ENCODE measurements around the gene SH3PXD2A. TPM values are rescaled to one million over a fixed set of nuclear protein-coding genes. Genes with fewer than 3 reads are reported as not detected.

SH3PXD2A gene
- total and polyA plus RNA-seq, 9 of the 15 experiments (the other 6 are each of a cell fraction or from before 2014, with no cell fraction given): 0.41 to 9.3 (median 2.5) TPM

DNA sequence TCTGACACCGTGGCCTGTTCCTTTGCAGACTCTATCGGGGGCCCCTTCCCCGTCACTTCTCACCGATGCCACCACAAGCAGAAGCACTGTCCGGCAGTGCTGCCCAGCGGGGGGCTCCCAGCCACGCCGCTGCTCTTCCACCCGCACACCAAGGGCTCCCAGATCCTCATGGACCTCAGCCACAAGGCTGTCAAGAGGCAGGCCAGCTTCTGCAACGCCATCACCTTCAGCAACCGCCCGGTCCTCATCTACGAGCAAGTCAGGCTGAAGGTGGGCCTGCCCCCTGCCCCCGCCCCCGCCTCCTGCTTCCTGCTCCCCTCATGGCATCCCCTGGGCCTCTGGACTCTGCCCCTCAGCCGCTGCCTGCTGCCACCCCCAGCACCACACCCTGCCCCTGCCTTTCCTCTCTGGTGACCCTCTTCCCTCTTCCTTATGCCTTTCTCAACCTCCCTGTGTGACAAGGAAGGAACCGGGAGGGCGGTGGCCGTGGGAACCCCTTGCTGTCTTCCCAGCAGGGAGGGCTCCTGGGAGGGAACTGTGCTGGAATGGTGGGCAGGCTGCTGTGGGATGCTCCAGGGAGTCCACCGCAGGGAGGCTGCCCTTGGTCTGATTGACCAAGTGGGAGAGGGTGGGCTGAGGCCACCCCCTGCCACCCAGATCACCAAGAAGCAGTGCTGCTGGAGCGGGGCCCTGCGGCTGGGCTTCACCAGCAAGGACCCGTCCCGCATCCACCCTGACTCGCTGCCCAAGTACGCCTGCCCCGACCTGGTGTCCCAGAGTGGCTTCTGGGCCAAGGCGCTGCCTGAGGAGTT is 284.3 kb downstream of the SH3PXD2A start:
- Histone ChIP-seq H3K4me1 (replicated peaks in 1 of 2; ENCODE audit: control insufficient read depth in 2 of 2, insufficient read depth in 2 of 2, low read length in 2 of 2) (peaks cover 4 to 18% of the 10 kb centered on the region in 2 experiments; a peak in 4 of 5 replicates), H3K79me2 (ENCODE audit: control insufficient read depth, insufficient read depth, low read length) (no peaks in the 10 kb centered on the region), H3K36me3 (ENCODE audit: control insufficient read depth, insufficient read depth, low read length) (no peaks in the 10 kb centered on the region), H3K27ac (ENCODE audit: extremely low read depth, low read depth, low read length) (no peak overlapping the region), H3K27me3 (ENCODE audit: control insufficient read depth in 2 of 2, insufficient read depth in 2 of 2, low read length in 2 of 2) (peaks cover 0 to 16% of the 10 kb centered on the region in 2 experiments; a peak in 2 of 5 replicates), H3K9me3 (replicated peaks; ENCODE audit: control insufficient read depth, insufficient read depth, low read depth, low read length) (no peaks in the 10 kb centered on the region), H4K20me1 (replicated peaks; ENCODE audit: control insufficient read depth, insufficient read depth, low read length) (no peaks in the 10 kb centered on the region; the same call in 1 of the 2 replicates), H3K9ac (ENCODE audit: insufficient read depth in 1 of 2, low read depth in 2 of 2, low read length in 2 of 2) (no peak overlapping the region), H2AFZ (ENCODE audit: low read depth, low read length) (no peak overlapping the region), H3K9me1 (ENCODE audit: control insufficient read depth, insufficient read depth, low read length) (peaks cover 2% of the 10 kb centered on the region), H3K4me2 (ENCODE audit: insufficient read depth, low read length) (no peak overlapping the region), H3K4me3 (no peak overlapping the region)
- no TSS peak for BruUV-seq (replicated peaks)
- ChIA-PET CTCF (ENCODE audit: low intra/inter-chr PET ratio) (no interaction called here), POLR2A (no interaction called here)
- ATAC-seq (no peak), FAIRE-seq (no peak), DNase-seq (ENCODE audit: extremely low read depth in 1 of 4, low spot score in 3 of 4) (no peak)
- 18% methylated on average over 9 of the region's 28 CpGs for WGBS (ENCODE audit: insufficient coverage, low coverage, missing lambda C conversion rate)
- in situ Hi-C loops (cut with MboI) (no loop called here), intact Hi-C loops (cut with micrococcal nuclease) (no loop called here)
- TF ChIP-seq CBX5 (IDR thresholded peaks at IDR 0.05; ENCODE audit: borderline replicate concordance, low read depth) (no peak), KAT7 (CRISPR knock-in tag; IDR thresholded peaks at IDR 0.05; ENCODE audit: borderline replicate concordance) (no peak), SMARCB1 (IDR thresholded peaks at IDR 0.05; ENCODE audit: insufficient read length, low read depth) (no peak), ZC3H8 (IDR thresholded peaks at IDR 0.05) (no peak)
- TF ChIP-seq, protein P1, sequence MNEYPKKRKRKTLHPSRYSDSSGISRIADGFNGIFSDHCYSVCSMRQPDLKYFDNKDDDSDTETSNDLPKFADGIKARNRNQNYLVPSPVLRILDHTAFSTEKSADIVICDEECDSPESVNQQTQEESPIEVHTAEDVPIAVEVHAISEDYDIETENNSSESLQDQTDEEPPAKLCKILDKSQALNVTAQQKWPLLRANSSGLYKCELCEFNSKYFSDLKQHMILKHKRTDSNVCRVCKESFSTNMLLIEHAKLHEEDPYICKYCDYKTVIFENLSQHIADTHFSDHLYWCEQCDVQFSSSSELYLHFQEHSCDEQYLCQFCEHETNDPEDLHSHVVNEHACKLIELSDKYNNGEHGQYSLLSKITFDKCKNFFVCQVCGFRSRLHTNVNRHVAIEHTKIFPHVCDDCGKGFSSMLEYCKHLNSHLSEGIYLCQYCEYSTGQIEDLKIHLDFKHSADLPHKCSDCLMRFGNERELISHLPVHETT (CRISPR knock-in tag; conservative IDR thresholded peaks at IDR 0.05 in 1 of 2, IDR thresholded peaks at IDR 0.05 in 1 of 2): no peak

All from K562 (cell line).